HEK293 (cell line): Measurements from ENCODE around the gene ETV6.

Source experiments
- CTCF ChIA-PET: fragments of 350-600 bp; formaldehyde crosslinking; extraction: SDS; loops from one replicate; lab custom pipeline; 2021; ENCODE audit warnings: antibody characterized with exemption; lab: Yijun Ruan, JAX
- POLR2A ChIA-PET: fragments of 300-600 bp; formaldehyde crosslinking; extraction: SDS; loops from one replicate; lab custom pipeline; 2020; ENCODE audit warnings: antibody characterized with exemption, inconsistent platforms; lab: Yijun Ruan, JAX
- H3K27ac ChIP-seq: fragments of 200-500 bp; sonication (Bioruptor generic); 2 replicates; pipeline ENCODE4 v1.5.1; 2014; ENCODE audit warnings: low read depth, low read length, control low read depth, inconsistent platforms; ENCODE audit errors: extremely low read depth
- H3K36me3 ChIP-seq, 2 experiments: fragments of 200-500 bp in 1 of 2; sonication (Bioruptor generic) in 1 of 2; 1 replicate in 1 of 2; 2 replicates in 1 of 2; pipeline ENCODE4 v1.5.1; 2014 to 2017; ENCODE audit warnings: inconsistent platforms in 2 of 2, low read length in 2 of 2; ENCODE audit not compliant: control insufficient read depth in 2 of 2, insufficient read depth in 1 of 2
- H3K4me1 ChIP-seq: fragments of 200-500 bp; sonication (Bioruptor generic); 2 replicates; pipeline ENCODE4 v1.5.1; 2014; ENCODE audit warnings: mild to moderate bottlenecking, low read length, inconsistent platforms; ENCODE audit not compliant: control insufficient read depth, insufficient read depth
- H3K4me3 ChIP-seq: 2 replicates; pipeline ENCODE4 v1.5.1; 2011; ENCODE audit warnings: low read depth, mild to moderate bottlenecking, control low read depth, low read length, moderate library complexity
- H3K9me3 ChIP-seq: fragments of 200-500 bp; sonication (Bioruptor generic); 2 replicates; pipeline ENCODE4 v1.5.1; 2014; ENCODE audit warnings: low read depth, low read length, inconsistent platforms; ENCODE audit not compliant: control insufficient read depth, insufficient read depth
- BCL11A ChIP-seq: fragments of 450-650 bp; formaldehyde crosslinking; IDR thresholded peaks from 2 replicates; pipeline ENCODE4 v1.5.1; 2016; ENCODE audit warnings: low read depth, missing biosample characterization, missing genetic modification characterization
- CTCF ChIP-seq: fragments of 450-650 bp; formaldehyde crosslinking; IDR thresholded peaks from 2 replicates; pipeline ENCODE4 v1.5.1; 2016; ENCODE audit warnings: missing biosample characterization, missing genetic modification characterization
- GLIS1 ChIP-seq: fragments of 450-650 bp; formaldehyde crosslinking; IDR thresholded peaks from 2 replicates; pipeline ENCODE4 v1.5.1; 2016; ENCODE audit warnings: missing biosample characterization, missing genetic modification characterization
- KLF16 ChIP-seq: fragments of 450-650 bp; formaldehyde crosslinking; IDR thresholded peaks from 2 replicates; pipeline ENCODE4 v1.5.1; 2017; ENCODE audit warnings: missing biosample characterization, missing genetic modification characterization
- KLF8 ChIP-seq: fragments of 450-650 bp; formaldehyde crosslinking; IDR thresholded peaks from 2 replicates; pipeline ENCODE4 v1.5.1; 2016; ENCODE audit warnings: missing biosample characterization, missing genetic modification characterization
- YY2 ChIP-seq: fragments of 450-650 bp; formaldehyde crosslinking; IDR thresholded peaks from 2 replicates; pipeline ENCODE4 v1.5.1; 2016; ENCODE audit warnings: missing biosample characterization, missing genetic modification characterization
- ZBTB20 ChIP-seq: fragments of 450-650 bp; formaldehyde crosslinking; IDR thresholded peaks from 2 replicates; pipeline ENCODE4 v1.5.1; 2016; ENCODE audit warnings: missing biosample characterization, missing genetic modification characterization
- ZNF114 ChIP-seq: fragments of 450-650 bp; formaldehyde crosslinking; IDR thresholded peaks from 2 replicates; pipeline ENCODE4 v1.5.0; 2017; ENCODE audit warnings: missing biosample characterization, missing genetic modification characterization
- ZNF121 ChIP-seq: fragments of 450-650 bp; formaldehyde crosslinking; IDR thresholded peaks from 2 replicates; pipeline ENCODE4 v1.5.1; 2016; ENCODE audit warnings: missing biosample characterization, missing genetic modification characterization
- ZNF146 ChIP-seq: fragments of 450-650 bp; formaldehyde crosslinking; IDR thresholded peaks from 2 replicates; pipeline ENCODE4 v1.5.1; 2016; ENCODE audit warnings: missing biosample characterization, missing genetic modification characterization
- ZNF155 ChIP-seq: fragments of 450-650 bp; formaldehyde crosslinking; IDR thresholded peaks from 2 replicates; pipeline ENCODE4 v1.5.1; 2016; ENCODE audit warnings: missing biosample characterization, missing genetic modification characterization
- ZNF175 ChIP-seq: fragments of 450-650 bp; formaldehyde crosslinking; IDR thresholded peaks from 2 replicates; pipeline ENCODE4 v1.5.1; 2016; ENCODE audit warnings: missing biosample characterization, missing genetic modification characterization
- ZNF202 ChIP-seq: fragments of 450-650 bp; formaldehyde crosslinking; IDR thresholded peaks from 2 replicates; pipeline ENCODE4 v1.5.1; 2016; ENCODE audit warnings: missing biosample characterization, missing genetic modification characterization, borderline replicate concordance
- ZNF292 ChIP-seq: fragments of 450-650 bp; formaldehyde crosslinking; IDR thresholded peaks from 2 replicates; pipeline ENCODE4 v1.5.1; 2016; ENCODE audit warnings: low read depth, missing biosample characterization, missing genetic modification characterization, borderline replicate concordance
- ZNF341 ChIP-seq: fragments of 450-650 bp; formaldehyde crosslinking; IDR thresholded peaks from 2 replicates; pipeline ENCODE4; 2016; ENCODE audit warnings: low read depth, missing biosample characterization, missing genetic modification characterization
- ZNF37A ChIP-seq: fragments of 450-650 bp; IDR thresholded peaks from 2 replicates; pipeline ENCODE4 v1.5.1; 2018; ENCODE audit warnings: missing biosample characterization, missing genetic modification characterization
- ZNF398 ChIP-seq: fragments of 450-650 bp; formaldehyde crosslinking; IDR thresholded peaks from 2 replicates; pipeline ENCODE4 v1.5.1; 2017; ENCODE audit warnings: missing biosample characterization, missing genetic modification characterization
- ZNF501 ChIP-seq: fragments of 450-650 bp; formaldehyde crosslinking; IDR thresholded peaks from 2 replicates; pipeline ENCODE4 v1.5.1; 2016; ENCODE audit warnings: missing biosample characterization, missing genetic modification characterization
- ZNF529 ChIP-seq: fragments of 450-650 bp; formaldehyde crosslinking; IDR thresholded peaks from 2 replicates; pipeline ENCODE4 v1.5.1; 2017; ENCODE audit warnings: missing genetic modification characterization, missing biosample characterization; ENCODE audit not compliant: insufficient replicate concordance
- ZNF555 ChIP-seq: fragments of 450-650 bp; formaldehyde crosslinking; conservative IDR thresholded peaks from 2 replicates; pipeline ENCODE4 v1.5.1; 2017; ENCODE audit warnings: missing biosample characterization, mild to moderate bottlenecking, missing genetic modification characterization, inconsistent platforms
- ZNF571 ChIP-seq: fragments of 450-650 bp; formaldehyde crosslinking; IDR thresholded peaks from 2 replicates; pipeline ENCODE4 v1.5.0; 2017; ENCODE audit warnings: missing biosample characterization, missing genetic modification characterization
- ZNF596 ChIP-seq: fragments of 450-650 bp; IDR thresholded peaks from 2 replicates; pipeline ENCODE4 v1.5.0; 2018; ENCODE audit warnings: missing biosample characterization, mild to moderate bottlenecking, missing genetic modification characterization, moderate library complexity
- ZNF624 ChIP-seq: fragments of 450-650 bp; formaldehyde crosslinking; IDR thresholded peaks from 2 replicates; pipeline ENCODE4 v1.5.1; 2017; ENCODE audit warnings: missing biosample characterization, missing genetic modification characterization
- ZNF768 ChIP-seq: fragments of 450-650 bp; formaldehyde crosslinking; IDR thresholded peaks from 2 replicates; pipeline ENCODE4 v1.5.1; 2018; ENCODE audit warnings: missing biosample characterization, mild to moderate bottlenecking, missing genetic modification characterization
- TF ChIP-seq, protein P1 (sequence below): fragments of 450-650 bp; formaldehyde crosslinking; IDR thresholded peaks from 2 replicates; pipeline ENCODE4 v1.5.1; 2016; ENCODE audit warnings: missing biosample characterization, missing genetic modification characterization
- TF ChIP-seq, protein P2 (sequence below): fragments of 450-650 bp; formaldehyde crosslinking; IDR thresholded peaks from 2 replicates; pipeline ENCODE4 v1.5.1; 2017; ENCODE audit warnings: missing biosample characterization, missing genetic modification characterization
- TF ChIP-seq, protein P3 (sequence below): sonication (generic); formaldehyde crosslinking; IDR thresholded peaks from 2 replicates; pipeline ENCODE4 v1.8.1; 2022; ENCODE audit warnings: mild to moderate bottlenecking, moderate library complexity, missing genetic modification reagents

ETV6 gene

DNA sequence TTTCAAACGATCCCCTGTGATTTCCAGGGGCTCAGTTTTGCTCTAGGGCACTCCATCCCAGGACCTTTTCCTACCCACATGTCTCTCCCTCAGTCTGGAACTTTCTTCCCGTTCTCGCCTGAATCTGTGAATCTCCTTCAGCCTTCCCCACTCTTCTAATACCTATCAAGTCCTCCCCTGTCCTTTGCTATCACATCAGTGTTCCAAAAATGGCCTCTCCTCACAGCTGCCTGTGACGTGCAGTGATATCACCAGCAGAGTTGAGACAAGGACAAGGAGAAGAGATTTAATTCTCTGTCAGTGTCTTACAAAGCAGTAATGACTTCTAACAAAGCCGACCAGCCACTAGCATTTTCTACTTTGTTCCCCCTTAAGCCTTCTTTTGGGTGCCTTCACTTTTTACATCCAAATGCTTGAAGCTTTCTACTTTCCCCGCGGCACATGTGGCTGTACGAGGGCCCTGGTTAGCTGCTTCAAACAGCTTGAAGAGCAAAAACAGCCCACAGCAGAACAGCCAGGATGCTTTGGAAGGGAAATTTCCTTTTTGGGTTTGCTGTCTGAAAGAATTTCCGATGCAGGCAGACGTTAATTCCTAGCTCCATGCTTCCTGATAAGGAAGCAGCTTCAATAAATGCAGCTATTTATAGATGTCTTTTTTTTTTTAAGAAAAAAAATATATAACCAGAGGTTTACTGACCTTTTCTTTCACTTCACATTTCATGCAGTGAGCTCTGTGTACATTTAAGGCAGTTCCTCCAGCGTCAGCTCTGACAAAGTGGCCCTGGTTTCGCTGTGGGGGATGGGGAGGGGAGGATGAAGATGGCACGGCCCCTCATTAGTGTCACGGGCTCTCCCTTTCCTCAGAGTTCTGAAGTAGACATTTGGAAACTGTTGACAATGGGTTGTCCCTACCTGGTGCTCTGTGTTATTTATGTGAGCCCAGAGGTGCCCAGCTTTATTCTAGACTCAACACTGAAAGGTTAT lies 109.3 kb downstream of the ETV6 start:
- Histone ChIP-seq H3K4me1 (no peaks in the 10 kb centered on the region), H3K4me3 (no peak overlapping the region), H3K9me3 (no peaks in the 10 kb centered on the region), H3K36me3 (no peaks in the 10 kb centered on the region), H3K27ac (no peak overlapping the region)
- no peak for TF ChIP-seq KLF16
- no peak for TF ChIP-seq ZNF175 (tag by site-specific recombination)
- TF ChIP-seq, protein P1, sequence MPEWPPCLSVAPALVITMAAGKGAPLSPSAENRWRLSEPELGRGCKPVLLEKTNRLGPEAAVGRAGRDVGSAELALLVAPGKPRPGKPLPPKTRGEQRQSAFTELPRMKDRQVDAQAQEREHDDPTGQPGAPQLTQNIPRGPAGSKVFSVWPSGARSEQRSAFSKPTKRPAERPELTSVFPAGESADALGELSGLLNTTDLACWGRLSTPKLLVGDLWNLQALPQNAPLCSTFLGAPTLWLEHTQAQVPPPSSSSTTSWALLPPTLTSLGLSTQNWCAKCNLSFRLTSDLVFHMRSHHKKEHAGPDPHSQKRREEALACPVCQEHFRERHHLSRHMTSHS (tag by site-specific recombination) = no peak
- CTCF ChIA-PET = no interaction called here
- POLR2A ChIA-PET = no interaction called here

- POLR2A ChIA-PET = no interaction called here
Observed at GRCh38 chr12:11759494-11759878, 110.0 kb downstream of the ETV6 start.

DNA sequence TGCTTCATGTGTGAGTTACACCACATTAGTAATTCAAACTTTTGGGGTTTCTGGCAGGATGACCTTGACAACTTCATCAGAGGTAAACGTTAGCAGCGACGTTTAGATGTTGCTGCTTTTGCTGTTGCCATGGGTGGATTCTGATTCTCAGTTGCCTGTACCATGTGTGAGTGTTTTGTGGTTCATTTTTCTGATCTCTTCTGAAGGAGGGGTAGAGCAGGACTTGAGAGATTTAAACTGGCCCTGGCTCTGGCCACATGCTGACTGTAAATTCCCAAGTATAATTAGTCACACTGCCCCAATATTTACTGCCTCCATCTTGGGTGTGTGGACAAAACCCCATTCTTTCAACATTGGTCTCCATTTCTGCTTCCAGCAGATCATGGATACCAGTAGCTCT lies 110.4 kb downstream of the ETV6 start:
- ChIA-PET CTCF (no interaction called here), POLR2A (no interaction called here)
- TF ChIP-seq ZNF37A (tag by site-specific recombination) = no peak
- no peak for TF ChIP-seq ZNF155 (tag by site-specific recombination)
- TF ChIP-seq ZNF529 (tag by site-specific recombination) = no peak
- no peak for TF ChIP-seq ZNF202 (tag by site-specific recombination)
- TF ChIP-seq ZNF624 = no peak
- TF ChIP-seq ZNF571 = no peak
- no peak for TF ChIP-seq ZNF596 (tag by site-specific recombination)
- TF ChIP-seq ZNF146 (tag by site-specific recombination) = no peak
- TF ChIP-seq, protein P2, sequence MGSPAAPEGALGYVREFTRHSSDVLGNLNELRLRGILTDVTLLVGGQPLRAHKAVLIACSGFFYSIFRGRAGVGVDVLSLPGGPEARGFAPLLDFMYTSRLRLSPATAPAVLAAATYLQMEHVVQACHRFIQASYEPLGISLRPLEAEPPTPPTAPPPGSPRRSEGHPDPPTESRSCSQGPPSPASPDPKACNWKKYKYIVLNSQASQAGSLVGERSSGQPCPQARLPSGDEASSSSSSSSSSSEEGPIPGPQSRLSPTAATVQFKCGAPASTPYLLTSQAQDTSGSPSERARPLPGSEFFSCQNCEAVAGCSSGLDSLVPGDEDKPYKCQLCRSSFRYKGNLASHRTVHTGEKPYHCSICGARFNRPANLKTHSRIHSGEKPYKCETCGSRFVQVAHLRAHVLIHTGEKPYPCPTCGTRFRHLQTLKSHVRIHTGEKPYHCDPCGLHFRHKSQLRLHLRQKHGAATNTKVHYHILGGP (tag by site-specific recombination) = no peak
- no peak for TF ChIP-seq GLIS1 (tag by site-specific recombination)
- TF ChIP-seq ZBTB20 (tag by site-specific recombination) = no peak
- TF ChIP-seq CTCF (tag by site-specific recombination) = no peak
- no peak for TF ChIP-seq ZNF398 (tag by site-specific recombination)
- TF ChIP-seq ZNF501 = no peak
- TF ChIP-seq ZNF555 = no peak
- no peak for TF ChIP-seq BCL11A
- no peak for TF ChIP-seq KLF8 (tag by site-specific recombination)
- no peak for TF ChIP-seq ZNF768
- TF ChIP-seq YY2 = no peak
- H3K4me3 ChIP-seq = no peak overlapping the region
- H3K4me1 ChIP-seq = no peaks in the 10 kb centered on the region
- H3K9me3 ChIP-seq = no peaks in the 10 kb centered on the region
- no peak overlapping the region for H3K27ac ChIP-seq
- H3K36me3 ChIP-seq = no peaks in the 10 kb centered on the region

More at GRCh38 chr12:11759494-11759878, 110.0 kb downstream of the ETV6 start:
- Histone ChIP-seq H3K4me1 (no peaks in the 10 kb centered on the region), H3K9me3 (no peaks in the 10 kb centered on the region), H3K36me3 (no peaks in the 10 kb centered on the region), H3K27ac (no peak overlapping the region), H3K4me3 (no peak overlapping the region)
- CTCF ChIA-PET = no interaction called here
- TF ChIP-seq ZNF292 (tag by site-specific recombination) (no peak), ZNF341 (tag by site-specific recombination) (no peak), ZNF121 (tag by site-specific recombination) (no peak), ZNF529 (tag by site-specific recombination) (no peak), ZNF114 (tag by site-specific recombination) (no peak)
- TF ChIP-seq, protein P3, sequence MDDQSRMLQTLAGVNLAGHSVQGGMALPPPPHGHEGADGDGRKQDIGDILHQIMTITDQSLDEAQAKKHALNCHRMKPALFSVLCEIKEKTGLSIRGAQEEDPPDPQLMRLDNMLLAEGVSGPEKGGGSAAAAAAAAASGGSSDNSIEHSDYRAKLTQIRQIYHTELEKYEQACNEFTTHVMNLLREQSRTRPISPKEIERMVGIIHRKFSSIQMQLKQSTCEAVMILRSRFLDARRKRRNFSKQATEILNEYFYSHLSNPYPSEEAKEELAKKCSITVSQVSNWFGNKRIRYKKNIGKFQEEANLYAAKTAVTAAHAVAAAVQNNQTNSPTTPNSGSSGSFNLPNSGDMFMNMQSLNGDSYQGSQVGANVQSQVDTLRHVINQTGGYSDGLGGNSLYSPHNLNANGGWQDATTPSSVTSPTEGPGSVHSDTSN (CRISPR knock-in tag) = no peak
